Esophagus squamous epithelium (tissue), 4 donors: Measurements from ENCODE around the gene RGCC.

Experiments
- POLR2A ChIP-seq, 4 donors: fragments of 450-650 bp; IDR thresholded peaks; one replicate each; pipeline ENCODE4 v1.6.1; 2017; ENCODE audit warnings: antibody characterized with exemption in 4 of 4, mild to moderate bottlenecking in 4 of 4, moderate library complexity in 3 of 4
- TF ChIP-seq, protein P1 (sequence below), 6 experiments: fragments of 450-650 bp in 4 of 6; fragments of 200-600 bp in 2 of 6; sonication (generic) in 2 of 6; IDR thresholded peaks; one replicate each; pipeline ENCODE4 v1.5.1; 2016 to 2019; ENCODE audit warnings: antibody characterized with exemption in 6 of 6, mild to moderate bottlenecking in 4 of 6, moderate library complexity in 4 of 6

DNA sequence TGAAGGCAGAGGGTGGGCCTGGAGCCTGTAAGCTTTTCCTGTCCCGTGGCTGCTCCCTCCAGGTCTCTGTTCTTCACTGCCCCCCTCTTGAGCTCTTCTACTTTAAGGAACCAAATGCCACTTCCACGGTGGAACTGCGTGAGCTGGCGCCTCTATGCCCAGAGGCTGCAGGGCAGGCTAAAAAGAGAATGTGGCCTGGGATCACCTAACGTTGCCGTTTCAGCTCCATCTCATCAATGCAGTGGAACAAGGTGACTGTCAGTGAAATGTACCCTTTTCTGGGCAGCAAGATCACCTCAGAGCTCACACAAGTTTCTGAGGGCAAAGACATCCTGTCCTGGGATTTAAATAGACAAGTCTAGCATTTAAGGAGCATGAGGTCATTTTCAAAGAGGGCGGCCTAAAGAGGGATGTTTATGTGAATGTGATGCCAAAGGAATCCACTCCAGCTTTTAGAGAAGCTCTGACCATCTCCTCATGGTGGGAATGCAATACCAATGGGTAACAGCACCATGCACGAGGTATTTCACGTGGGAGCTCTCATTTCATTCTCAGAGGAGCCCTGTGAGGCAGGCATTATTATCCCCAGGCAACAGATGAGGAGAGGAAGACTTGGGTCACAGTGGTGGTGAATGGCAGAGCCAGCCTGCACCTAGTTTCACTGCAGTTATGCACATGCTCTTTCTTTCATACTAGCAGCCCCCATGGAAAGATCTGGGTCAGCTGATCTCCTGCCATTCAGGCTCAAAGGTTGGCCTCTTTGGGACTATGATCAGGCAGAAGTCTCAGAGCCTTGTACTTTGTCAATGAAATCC, 39.3 kb downstream of the RGCC start:
- no peak for TF ChIP-seq POLR2A (IDR thresholded peaks at IDR 0.05)
- TF ChIP-seq, protein P1, sequence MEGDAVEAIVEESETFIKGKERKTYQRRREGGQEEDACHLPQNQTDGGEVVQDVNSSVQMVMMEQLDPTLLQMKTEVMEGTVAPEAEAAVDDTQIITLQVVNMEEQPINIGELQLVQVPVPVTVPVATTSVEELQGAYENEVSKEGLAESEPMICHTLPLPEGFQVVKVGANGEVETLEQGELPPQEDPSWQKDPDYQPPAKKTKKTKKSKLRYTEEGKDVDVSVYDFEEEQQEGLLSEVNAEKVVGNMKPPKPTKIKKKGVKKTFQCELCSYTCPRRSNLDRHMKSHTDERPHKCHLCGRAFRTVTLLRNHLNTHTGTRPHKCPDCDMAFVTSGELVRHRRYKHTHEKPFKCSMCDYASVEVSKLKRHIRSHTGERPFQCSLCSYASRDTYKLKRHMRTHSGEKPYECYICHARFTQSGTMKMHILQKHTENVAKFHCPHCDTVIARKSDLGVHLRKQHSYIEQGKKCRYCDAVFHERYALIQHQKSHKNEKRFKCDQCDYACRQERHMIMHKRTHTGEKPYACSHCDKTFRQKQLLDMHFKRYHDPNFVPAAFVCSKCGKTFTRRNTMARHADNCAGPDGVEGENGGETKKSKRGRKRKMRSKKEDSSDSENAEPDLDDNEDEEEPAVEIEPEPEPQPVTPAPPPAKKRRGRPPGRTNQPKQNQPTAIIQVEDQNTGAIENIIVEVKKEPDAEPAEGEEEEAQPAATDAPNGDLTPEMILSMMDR (IDR thresholded peaks at IDR 0.05), result no peak
